Measurements from ENCODE around the gene GIT2.

- TF ChIP-seq EZH2 (IDR thresholded peaks at IDR 0.05; ENCODE audit: insufficient read depth, poor library complexity, severe bottlenecking) = no peak
- TF ChIP-seq EZH2phosphoT487 (IDR thresholded peaks at IDR 0.05; ENCODE audit: insufficient read depth, low read depth) = no peak
Observed at GRCh38 chr12:109958374-109958773, 37.8 kb downstream of the GIT2 start.
